CD14-positive monocyte (primary cell): ENCODE results near the gene PCP4L1. TPM values are rescaled to one million over a fixed set of nuclear protein-coding genes. Genes with fewer than 3 reads are reported as not detected.

ENCODE experiments used
- DNase-seq, 3 donors: peaks; one replicate each; pipeline ENCODE4 v3.0.0-alpha.2; 2011 to 2022
- H2AFZ ChIP-seq: 2 replicates; pipeline ENCODE4 v1.6.0; 2012; ENCODE audit warnings: mild to moderate bottlenecking, low read depth, low read length, inconsistent platforms; ENCODE audit not compliant: insufficient read depth, poor library complexity, severe bottlenecking
- H3K27ac ChIP-seq, 2 donors: 1 replicate in 1 of 2; 2 replicates in 1 of 2; pipeline ENCODE4 v1.5.1; 2012 to 2013; ENCODE audit warnings: low read length in 2 of 2, control low read depth in 1 of 2, inconsistent platforms in 1 of 2, low read depth in 1 of 2, mild to moderate bottlenecking in 1 of 2
- H3K27me3 ChIP-seq, 2 donors: one replicate each; pipeline versions ENCODE4 v1.6.0 to v1.6.1; 2011 to 2013; ENCODE audit warnings: low read length in 2 of 2; ENCODE audit not compliant: control insufficient read depth in 2 of 2, insufficient read depth in 2 of 2
- H3K36me3 ChIP-seq, 2 donors: replicated peaks in 1 of 2; 1 replicate in 1 of 2; 2 replicates in 1 of 2; pipeline versions ENCODE4 v1.5.1 to v1.6.1; 2012 to 2013; ENCODE audit warnings: low read length in 2 of 2, control low read depth in 1 of 2, inconsistent platforms in 1 of 2, mild to moderate bottlenecking in 1 of 2; ENCODE audit not compliant: insufficient read depth in 2 of 2, control insufficient read depth in 1 of 2
- H3K4me1 ChIP-seq, 2 donors: 1 replicate in 1 of 2; 2 replicates in 1 of 2; pipeline versions ENCODE4 v1.5.1 to v1.6.1; 2012 to 2013; ENCODE audit warnings: low read length in 2 of 2, control low read depth in 1 of 2, inconsistent platforms in 1 of 2, mild to moderate bottlenecking in 1 of 2, moderate library complexity in 1 of 2; ENCODE audit not compliant: insufficient read depth in 2 of 2, control insufficient read depth in 1 of 2
- H3K4me2 ChIP-seq: replicated peaks from 2 replicates; pipeline ENCODE3; 2012; ENCODE audit warnings: low read length, moderate library complexity, mild to moderate bottlenecking; ENCODE audit not compliant: poor library complexity, severe bottlenecking; ENCODE audit errors: extremely low read depth
- H3K4me3 ChIP-seq, 3 experiments: fragments of 200-600 bp in 1 of 3; sonication (generic) in 1 of 3; replicated peaks in 1 of 3; 1 replicate in 2 of 3; 2 replicates in 1 of 3; pipeline ENCODE4 v1.5.1; 2011 to 2013; ENCODE audit warnings: low read length in 3 of 3, mild to moderate bottlenecking in 3 of 3, control low read depth in 2 of 3, low read depth in 2 of 3, inconsistent platforms in 1 of 3, moderate library complexity in 1 of 3
- H3K79me2 ChIP-seq: 2 replicates; pipeline ENCODE4 v1.6.0; 2012; ENCODE audit warnings: mild to moderate bottlenecking, control low read depth, inconsistent platforms, low read length, moderate library complexity; ENCODE audit not compliant: insufficient read depth
- H3K9ac ChIP-seq: 2 replicates; pipeline ENCODE4 v1.6.0; 2017; ENCODE audit warnings: low read length, mild to moderate bottlenecking; ENCODE audit not compliant: insufficient read depth, poor library complexity, severe bottlenecking
- H3K9me3 ChIP-seq, 2 donors: replicated peaks in 1 of 2; 1 replicate in 1 of 2; 2 replicates in 1 of 2; pipeline versions ENCODE4 v1.5.1 to v1.6.1; 2012 to 2013; ENCODE audit warnings: low read length in 2 of 2, control low read depth in 1 of 2; ENCODE audit not compliant: control insufficient read depth in 1 of 2, insufficient read depth in 1 of 2
- H4K20me1 ChIP-seq: 2 replicates; pipeline ENCODE4 v1.6.0; 2012; ENCODE audit warnings: mild to moderate bottlenecking, low read length, control low read depth, moderate library complexity; ENCODE audit not compliant: insufficient read depth
- H3K27ac Mint-ChIP-seq, 7 donors: one replicate each; pipeline ENCODE4 v1.8.0; 2020; ENCODE audit warnings: mild to moderate bottlenecking in 7 of 7, mixed read lengths in 7 of 7, moderate library complexity in 6 of 7, inconsistent platforms in 2 of 7
- H3K27me3 Mint-ChIP-seq, 3 donors: one replicate each; pipeline ENCODE4 v1.8.0; 2021 to 2022; ENCODE audit warnings: low read depth in 3 of 3, mild to moderate bottlenecking in 3 of 3, mixed read lengths in 3 of 3, moderate library complexity in 3 of 3, inconsistent platforms in 1 of 3
- H3K36me3 Mint-ChIP-seq, 2 donors: one replicate each; pipeline ENCODE4 v1.8.0; 2020; ENCODE audit warnings: mixed read lengths in 2 of 2, inconsistent platforms in 1 of 2, mild to moderate bottlenecking in 1 of 2
- H3K4me1 Mint-ChIP-seq: one replicate; pipeline ENCODE4 v1.8.0; 2020; ENCODE audit warnings: mild to moderate bottlenecking, mixed read lengths
- H3K4me3 Mint-ChIP-seq, 2 donors: one replicate each; pipeline ENCODE4 v1.8.0; 2020; ENCODE audit warnings: mild to moderate bottlenecking in 2 of 2, mixed read lengths in 2 of 2, moderate library complexity in 1 of 2
- H3K9me3 Mint-ChIP-seq, 7 donors: one replicate each; pipeline ENCODE4 v1.8.0; 2020 to 2022; ENCODE audit warnings: mixed read lengths in 7 of 7, mild to moderate bottlenecking in 6 of 7, moderate library complexity in 6 of 7, inconsistent platforms in 2 of 7
- CTCF ChIP-seq: fragments of 200-600 bp; IDR thresholded peaks from one replicate; pipeline ENCODE4 v1.8.0; 2022; ENCODE audit warnings: antibody characterized with exemption, mild to moderate bottlenecking
- WGBS: methylation state at CpG from one replicate; pipeline ENCODE4 v1.1.5; 2013; ENCODE audit warnings: missing lambda C conversion rate; ENCODE audit not compliant: insufficient coverage; 5-methylcytosine and 5-hydroxymethylcytosine counted together
- intact Hi-C, 2 donors: fragments of 100-400 bp; cut with micrococcal nuclease; formaldehyde crosslinking; loops; one replicate each; pipeline versions ENCODE4 v1.15.0 to v1.15.1; 2023
- polyA plus RNA-seq, 3 donors: library from polyadenylated mRNA; depleted of rRNA in 1 of 3; unstranded in 2 of 3; stranded (reverse) in 1 of 3; fragments of 300-500 nt in 2 of 3; fragments of >200 nt in 1 of 3; fragmentation: Illumina TruSeq in 2 of 3; gene quantifications; 1 replicate in 2 of 3; 2 replicates in 1 of 3; pipeline ENCODE4 v1.2.3, GENCODE V29; 2012 to 2021

The PCP4L1 gene
- polyA plus RNA-seq, 3 donors: not detected

- Histone ChIP-seq H3K27ac (no peak overlapping the region), H3K4me1 (no peaks in the 10 kb centered on the region), H3K36me3 (no peaks in the 10 kb centered on the region), H4K20me1 (no peaks in the 10 kb centered on the region), H3K9me3 (no peaks in the 10 kb centered on the region), H3K79me2 (no peaks in the 10 kb centered on the region), H3K9ac (no peak overlapping the region), H3K4me3 (no peak overlapping the region), H3K4me2 (no peak overlapping the region), H2AFZ (no peak overlapping the region), H3K27me3 (no peaks in the 10 kb centered on the region)
- H3K27ac Mint-ChIP-seq: no peak overlapping the region
- H3K9me3 Mint-ChIP-seq: no peaks in the 10 kb centered on the region
- H3K4me3 Mint-ChIP-seq: no peak overlapping the region
- peaks cover 4 to 6% (median 4%) of the 10 kb centered on the region in 3 donors for H3K27me3 Mint-ChIP-seq
- intact Hi-C loops: no loop called here
- H3K36me3 Mint-ChIP-seq: no peaks in the 10 kb centered on the region
- DNase-seq: no peak
- no peak for TF ChIP-seq CTCF
- WGBS: no CpG with 5 or more reads among the region's 3 CpGs
- H3K4me1 Mint-ChIP-seq: peaks cover 6% of the 10 kb centered on the region
Observed at GRCh38 chr1:161287482-161288054, 29.0 kb downstream of the PCP4L1 start.

- no peak for TF ChIP-seq CTCF
- Histone ChIP-seq H3K27ac (no peak overlapping the region), H3K9me3 (no peaks in the 10 kb centered on the region), H3K36me3 (no peaks in the 10 kb centered on the region), H4K20me1 (no peaks in the 10 kb centered on the region), H3K4me1 (no peaks in the 10 kb centered on the region), H3K27me3 (no peaks in the 10 kb centered on the region), H3K4me3 (no peak overlapping the region), H2AFZ (no peak overlapping the region), H3K9ac (no peak overlapping the region), H3K4me2 (no peak overlapping the region), H3K79me2 (no peaks in the 10 kb centered on the region)
- no peak for DNase-seq
- H3K27ac Mint-ChIP-seq: no peak overlapping the region
- H3K27me3 Mint-ChIP-seq: peaks cover 0 to 2% (median 2%) of the 10 kb centered on the region in 3 donors
- H3K4me3 Mint-ChIP-seq: no peak overlapping the region
- intact Hi-C loops: loop anchor here (5.0 kb wide), 2 partner anchors 58 to 78 kb away; no protein-coding TSS in a partner anchor
- no peaks in the 10 kb centered on the region for H3K36me3 Mint-ChIP-seq
- WGBS: 100% methylated on average over 1 of the region's 1 CpG
- H3K9me3 Mint-ChIP-seq: no peaks in the 10 kb centered on the region
- peaks cover 4% of the 10 kb centered on the region for H3K4me1 Mint-ChIP-seq
Observed at GRCh38 chr1:161290779-161291178, 32.2 kb downstream of the PCP4L1 start.
